Posterior cingulate gyrus (tissue), 11 donors: ENCODE data around the gene TKTL1.

Experiments
- DNase-seq, 10 donors: peaks; one replicate each; pipeline versions ENCODE4 v3.0.0 to v3.0.0-alpha.2; 2020 to 2021; ENCODE audit warnings: mixed read lengths in 3 of 10
- intact Hi-C: fragments of 100-400 bp; cut with DNase I; formaldehyde crosslinking; loops from one replicate; pipeline ENCODE4 v1.15.1; 2023

The TKTL1 gene

DNA sequence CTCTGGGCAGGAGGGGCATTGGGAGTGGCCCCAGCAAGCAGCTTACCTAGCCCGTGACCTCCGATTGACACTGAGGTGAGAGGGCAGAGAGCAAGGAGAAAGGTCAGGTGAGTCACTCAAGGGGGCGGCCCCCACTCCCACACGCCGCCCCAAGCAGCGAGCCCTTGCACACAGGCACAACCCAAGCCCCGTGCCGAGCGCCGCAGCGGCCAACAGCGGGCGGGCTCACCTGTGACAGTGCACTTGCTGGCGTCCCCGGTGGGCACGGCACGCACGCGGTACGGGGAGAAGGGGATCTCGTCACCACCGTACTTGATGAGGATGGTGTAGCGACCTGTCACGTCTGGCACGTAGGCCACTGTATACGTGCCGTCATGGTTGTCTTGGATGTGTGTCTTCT is 61.6 kb downstream of the TKTL1 start:
- intact Hi-C loops, result no loop called here
- DNase-seq, result no peak

DNA sequence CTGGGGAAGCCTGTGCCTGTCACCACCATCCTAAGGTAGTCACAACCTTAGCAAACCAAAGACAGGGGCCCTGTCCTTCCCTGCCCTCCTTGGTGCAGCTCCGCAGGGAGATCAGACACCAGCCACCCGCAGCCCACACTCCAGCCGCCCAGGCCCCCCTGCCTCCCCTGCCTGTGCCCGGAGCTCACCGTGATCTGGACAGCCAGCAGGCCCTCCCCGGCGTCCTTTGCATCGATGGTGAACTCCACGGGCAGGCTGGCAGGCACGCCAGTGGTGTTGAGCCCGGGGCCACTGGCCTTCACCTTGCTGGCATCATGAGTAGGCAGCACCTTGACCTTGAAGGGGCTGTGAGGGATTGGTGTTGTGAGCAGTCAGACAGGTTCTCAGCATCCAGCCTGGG is 62.4 kb downstream of the TKTL1 start:
- intact Hi-C loops, result no loop called here
- DNase-seq, result no peak

DNA sequence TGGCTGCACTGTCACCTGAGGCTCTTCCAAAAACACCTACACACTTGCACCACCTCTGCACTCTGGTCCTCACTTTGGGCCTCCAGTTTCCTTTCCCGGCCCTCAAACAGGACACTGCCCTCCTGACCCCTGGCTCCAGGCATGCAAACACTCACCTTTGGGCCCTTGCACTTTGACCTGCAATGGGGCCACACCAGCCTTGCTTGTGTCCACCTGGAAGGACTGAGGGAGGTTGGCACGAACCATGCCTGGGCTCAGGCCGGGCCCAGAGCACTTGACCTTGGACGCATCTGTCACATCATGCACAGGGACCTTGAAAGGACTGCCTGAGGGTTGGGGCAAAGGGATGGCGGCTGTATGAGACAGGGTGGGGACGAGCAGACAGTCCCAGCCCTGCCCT is 63.2 kb downstream of the TKTL1 start:
- intact Hi-C loops, result no loop called here
- DNase-seq, result no peak

DNA sequence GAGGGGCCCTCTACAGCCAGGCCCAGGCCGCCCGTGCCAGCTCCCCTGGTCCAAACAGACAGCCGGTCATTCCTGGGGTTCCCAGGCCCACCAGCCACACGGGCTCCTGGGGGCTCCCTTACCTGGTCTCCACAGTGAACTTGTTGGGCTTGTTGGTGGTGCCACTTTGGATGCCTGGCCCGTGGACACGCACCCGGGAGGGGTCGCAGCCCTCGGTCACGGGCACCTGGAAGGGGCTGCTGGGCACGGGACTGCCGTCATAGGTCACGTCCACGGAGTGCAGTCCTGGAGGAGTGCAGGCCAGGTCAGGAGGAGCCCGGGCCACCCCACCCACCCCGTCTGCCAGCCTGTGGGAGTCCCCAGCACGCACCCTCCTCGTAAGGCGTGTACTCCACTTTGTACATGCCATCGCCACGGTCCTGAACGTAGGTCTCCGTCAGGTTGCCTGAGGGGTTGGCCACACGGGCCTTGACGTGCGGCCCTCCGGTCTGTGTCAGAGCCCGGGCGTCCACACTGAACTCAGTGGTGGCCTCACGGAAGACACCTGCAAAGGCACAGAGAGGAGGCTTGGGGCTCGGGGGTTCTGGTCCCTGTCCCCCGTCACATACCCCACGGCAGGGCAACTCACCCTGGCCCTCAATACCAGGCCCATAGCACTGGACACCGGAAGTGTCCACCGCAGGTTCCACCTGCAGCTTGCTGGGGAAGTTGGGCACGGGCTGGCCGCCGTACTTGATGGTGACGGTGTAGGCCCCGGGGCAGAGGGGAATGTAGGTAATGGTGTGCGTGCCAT is 64.0 kb downstream of the TKTL1 start:
- intact Hi-C loops, result no loop called here
- DNase-seq, result no peak

DNA sequence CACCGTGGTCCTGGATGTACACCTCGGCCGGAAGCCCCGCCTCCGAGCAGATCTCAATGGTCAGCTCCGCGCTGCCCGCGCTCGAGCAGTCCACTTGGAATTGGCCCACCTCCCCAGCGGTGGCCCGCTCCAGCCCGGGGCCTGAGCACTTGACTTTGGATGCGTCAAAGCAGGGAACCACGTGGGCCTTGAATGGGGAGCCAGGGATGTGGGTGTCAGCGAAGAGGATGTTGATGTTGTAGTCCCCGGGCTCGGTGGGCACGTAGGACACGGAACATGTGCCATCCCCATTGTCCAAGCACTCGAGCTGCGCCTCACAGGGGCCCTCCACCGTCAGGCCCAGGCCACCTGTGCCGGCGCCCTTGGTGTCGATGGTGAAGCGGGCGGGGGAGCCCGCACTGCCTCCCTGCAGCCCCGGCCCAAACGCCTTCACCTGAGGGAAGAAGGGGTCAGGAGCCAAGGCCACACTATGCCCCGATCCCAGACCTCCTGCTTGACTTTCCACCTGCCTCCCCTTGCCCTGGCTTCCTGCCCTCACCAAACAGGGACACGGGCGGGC is 64.6 kb downstream of the TKTL1 start:
- DNase-seq, result no peak
- intact Hi-C loops, result no loop called here

DNA sequence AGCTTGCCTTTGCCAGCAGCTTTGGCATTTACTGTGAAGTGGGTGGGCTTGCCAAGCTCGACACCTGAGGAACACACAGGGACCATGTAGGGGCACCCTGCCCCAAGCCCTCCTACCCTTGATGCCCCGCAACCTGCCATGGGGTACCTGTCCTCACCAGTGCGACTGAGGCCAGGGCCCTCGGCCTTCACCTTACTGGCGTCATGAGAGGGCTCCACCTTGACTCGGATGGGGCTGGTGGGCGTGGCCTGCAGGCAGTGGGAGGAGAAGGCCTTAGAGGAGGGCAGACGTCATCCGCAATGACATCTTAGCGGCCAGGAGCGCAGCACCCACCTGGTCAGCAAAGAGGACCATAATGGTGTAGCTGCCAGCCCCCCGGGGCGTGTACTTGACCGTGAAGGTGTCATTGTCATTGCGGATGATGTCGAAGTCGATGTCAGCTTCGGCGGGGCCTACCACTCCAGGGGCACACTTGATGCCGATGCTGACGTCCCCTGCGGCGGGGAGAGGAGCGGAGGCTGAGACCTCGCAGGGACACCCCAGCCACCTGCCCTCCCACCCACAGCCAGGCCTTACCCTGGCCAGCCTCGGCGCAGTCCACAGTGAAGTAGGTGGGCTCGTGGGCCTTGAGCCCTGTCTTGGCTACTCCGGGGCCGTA is 66.6 kb downstream of the TKTL1 start:
- DNase-seq, result no peak
- intact Hi-C loops, result no loop called here

DNA sequence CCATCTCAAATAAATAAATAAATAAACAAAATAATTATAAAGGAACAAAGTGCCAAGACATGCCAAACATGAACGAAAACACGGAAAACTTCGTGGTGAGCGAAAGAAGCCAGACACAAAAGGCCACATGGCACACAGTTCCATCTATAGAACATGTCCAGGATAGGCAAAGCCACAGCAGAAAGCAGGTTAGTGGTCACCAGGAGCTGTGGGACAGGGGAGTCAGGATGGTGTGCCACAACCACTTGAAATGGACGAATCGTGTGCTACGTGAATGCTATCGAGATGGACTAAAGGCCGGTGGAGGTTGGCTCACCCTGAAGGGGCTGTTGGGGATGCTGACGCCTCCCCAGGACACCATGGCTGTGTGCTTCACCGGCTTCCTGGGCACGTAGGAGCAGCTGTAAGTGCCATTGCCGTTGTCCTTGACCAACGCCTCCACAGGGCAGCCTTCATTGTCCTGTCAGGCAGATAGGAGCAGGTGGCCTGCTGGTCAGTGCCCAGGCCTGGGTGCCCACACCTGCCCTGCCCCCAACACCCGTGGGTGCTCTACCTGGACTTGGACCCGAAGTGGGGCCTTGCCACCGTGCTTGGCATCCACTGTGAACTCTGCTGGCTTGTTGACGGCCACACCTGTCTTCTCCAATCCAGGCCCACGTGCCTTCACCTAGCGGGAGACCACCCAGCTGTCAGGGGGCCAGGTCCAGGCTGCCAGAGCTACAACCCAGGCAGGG is 68.3 kb downstream of the TKTL1 start:
- intact Hi-C loops, result no loop called here

DNA sequence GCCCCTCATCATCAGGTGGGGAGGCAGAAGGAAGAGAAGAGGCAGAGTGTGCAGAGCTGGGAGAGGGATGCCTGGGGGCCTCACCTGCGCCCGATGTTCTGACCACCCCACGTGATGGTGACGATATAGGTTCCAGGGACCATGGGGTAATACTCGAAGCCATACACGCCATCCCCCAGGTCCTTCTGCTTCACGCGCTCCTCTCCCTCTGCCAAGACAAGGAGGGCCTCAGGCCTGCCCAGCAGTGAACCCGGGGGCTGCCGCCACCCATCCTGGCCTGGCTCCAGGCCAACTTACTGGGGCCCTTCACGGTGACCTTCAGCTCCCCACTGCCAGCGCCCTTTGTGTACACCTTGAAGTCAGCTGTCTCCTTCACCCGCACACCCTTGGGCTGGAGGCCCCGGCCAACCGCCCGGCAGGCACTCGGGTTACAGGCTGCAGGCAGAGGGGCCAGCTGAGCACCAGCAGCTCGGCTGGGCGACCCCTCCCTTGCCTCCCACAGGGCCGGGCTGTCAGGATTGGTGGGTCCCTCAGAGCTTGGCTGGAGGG is 69.5 kb downstream of the TKTL1 start:
- DNase-seq, result no peak
- intact Hi-C loops, result no loop called here

More for the DNA sequence above, 68.3 kb downstream of the TKTL1 start:
- no peak for DNase-seq

DNA sequence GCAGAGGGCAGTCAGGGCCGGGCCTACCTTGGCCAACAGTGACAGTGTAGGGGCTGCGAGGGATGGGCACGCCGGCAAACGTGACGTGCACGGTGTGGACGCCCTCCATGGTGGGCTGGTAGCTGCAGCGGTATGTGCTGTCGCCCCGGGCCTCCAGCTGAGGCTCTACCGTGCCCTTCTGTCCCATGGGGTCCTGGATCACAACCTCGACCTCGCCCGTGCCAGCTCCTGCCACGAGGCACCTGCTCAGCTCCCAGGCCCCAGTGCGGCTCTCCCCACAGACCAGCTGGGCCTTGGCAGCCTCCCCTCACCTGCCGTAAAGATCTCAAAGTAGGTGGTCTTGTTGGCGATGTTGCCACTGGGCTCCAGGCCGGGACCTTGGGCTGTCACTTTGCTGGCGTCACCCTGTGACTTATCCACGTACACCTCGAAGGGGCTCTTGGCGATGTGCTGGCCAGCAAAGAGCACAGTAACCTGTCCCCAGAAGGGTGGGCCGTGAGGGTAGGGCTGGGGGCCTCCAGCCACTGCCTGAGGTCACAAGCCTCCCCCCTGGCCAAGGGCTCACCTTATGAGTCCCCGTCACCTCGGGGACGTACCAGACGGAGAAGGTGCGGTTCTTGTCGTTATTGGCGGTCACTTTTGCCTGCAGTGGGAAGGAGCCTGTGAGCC is 70.5 kb downstream of the TKTL1 start:
- DNase-seq, result no peak
- intact Hi-C loops, result no loop called here

DNA sequence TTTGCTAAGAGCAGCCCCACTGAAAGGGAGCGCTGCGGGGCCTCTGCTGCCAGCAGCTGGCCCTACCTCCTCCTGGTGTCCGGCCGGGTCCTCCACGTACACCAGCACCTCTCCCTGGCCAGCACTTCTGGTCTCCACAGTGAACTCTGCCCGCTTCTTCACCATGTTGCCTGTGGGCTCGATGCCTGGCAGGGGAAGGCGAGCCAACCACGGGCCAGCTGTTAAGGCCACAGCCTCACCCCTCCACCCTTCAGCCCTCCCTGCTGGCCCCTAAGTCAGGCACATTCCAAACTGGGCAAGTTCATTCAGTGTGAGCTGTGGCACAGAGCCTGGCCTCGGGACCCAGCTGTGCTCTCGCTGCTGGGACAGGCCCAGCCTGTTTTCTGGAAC is 71.1 kb downstream of the TKTL1 start:
- intact Hi-C loops, result no loop called here
- peak in 5 of 10 donors; percentile 10 to 85 (median 37) for DNase-seq

DNA sequence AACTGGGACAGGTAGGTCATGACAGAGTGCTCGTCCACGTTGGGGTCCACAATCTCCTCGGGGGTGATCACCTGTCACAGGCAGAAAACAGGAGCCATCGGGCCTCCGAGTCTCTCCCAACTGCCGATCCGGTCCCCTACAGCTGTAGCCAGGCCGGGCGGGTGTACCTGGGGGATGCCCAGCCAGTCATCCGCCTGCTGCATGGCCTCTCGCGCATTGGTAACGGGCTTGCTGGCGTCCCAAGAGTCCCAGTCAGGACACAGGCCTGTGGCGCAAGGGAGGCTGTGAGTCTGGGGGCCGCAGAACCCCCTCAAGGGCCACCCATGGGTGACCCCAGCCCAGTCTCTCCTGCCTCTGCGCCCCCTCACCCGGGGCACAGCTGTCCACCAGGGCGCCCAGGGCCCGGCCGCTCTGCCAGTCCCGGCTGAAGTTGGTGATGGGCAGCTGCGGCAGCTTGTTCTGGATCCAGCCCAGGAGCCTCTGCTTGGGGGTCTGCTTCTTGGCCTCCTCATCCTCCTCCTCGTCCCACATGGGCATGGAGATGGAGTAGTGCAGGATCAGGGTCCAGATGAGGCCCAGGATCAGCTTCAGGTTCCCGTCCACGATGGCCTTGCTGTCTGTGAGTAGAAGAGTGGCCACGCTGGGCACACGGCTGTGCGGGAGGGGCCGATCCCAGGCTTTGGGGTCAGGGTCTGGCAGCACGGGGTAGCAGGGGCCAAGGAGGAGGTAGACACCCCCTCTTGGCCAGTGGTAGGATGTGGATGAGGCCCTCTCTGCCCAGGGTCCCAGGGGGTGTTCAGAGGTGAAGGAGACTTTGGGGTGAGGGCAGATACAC is 72.1 kb downstream of the TKTL1 start:
- intact Hi-C loops, result no loop called here
- no peak for DNase-seq

DNA sequence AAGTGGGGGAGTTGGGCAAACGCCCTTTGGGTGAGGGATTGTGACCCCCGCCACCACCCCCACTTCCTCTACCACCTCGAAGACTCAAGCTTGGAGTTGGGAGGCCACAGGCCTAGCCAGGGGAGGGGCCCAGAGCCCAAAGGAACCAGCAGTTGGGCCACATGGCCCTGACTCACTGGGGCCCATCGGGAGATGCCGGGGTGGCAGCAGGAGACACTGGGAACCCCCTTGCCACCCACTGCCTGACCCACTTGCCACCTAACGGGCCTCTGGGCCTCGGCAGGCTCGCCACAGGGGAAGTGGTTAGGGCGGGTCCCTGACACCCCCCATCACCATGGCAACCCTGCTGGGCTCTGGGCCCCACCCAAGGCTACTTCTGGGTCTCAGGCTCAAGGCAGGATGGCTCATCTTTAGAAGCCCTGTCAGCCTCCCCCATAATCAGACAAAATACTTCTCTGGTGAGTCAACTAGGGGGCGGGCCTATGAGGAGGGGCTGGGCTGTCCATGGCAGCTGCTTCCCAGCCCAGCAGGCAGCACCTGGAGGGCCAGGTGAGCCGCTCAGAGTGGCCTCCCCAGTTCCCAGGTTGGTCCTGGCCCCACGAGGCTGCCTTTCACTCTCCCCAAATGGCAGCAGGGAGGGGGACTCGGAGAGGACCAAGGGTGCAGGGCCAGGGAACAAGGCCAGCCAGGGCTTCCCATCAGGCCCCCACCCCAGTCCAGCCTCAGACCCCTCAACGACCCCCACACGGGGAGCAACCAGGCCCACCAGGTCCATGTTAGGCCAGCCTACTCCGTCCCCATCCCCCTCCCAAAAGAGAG is 73.2 kb downstream of the TKTL1 start:
- intact Hi-C loops, result no loop called here
- DNase-seq, result no peak

DNA sequence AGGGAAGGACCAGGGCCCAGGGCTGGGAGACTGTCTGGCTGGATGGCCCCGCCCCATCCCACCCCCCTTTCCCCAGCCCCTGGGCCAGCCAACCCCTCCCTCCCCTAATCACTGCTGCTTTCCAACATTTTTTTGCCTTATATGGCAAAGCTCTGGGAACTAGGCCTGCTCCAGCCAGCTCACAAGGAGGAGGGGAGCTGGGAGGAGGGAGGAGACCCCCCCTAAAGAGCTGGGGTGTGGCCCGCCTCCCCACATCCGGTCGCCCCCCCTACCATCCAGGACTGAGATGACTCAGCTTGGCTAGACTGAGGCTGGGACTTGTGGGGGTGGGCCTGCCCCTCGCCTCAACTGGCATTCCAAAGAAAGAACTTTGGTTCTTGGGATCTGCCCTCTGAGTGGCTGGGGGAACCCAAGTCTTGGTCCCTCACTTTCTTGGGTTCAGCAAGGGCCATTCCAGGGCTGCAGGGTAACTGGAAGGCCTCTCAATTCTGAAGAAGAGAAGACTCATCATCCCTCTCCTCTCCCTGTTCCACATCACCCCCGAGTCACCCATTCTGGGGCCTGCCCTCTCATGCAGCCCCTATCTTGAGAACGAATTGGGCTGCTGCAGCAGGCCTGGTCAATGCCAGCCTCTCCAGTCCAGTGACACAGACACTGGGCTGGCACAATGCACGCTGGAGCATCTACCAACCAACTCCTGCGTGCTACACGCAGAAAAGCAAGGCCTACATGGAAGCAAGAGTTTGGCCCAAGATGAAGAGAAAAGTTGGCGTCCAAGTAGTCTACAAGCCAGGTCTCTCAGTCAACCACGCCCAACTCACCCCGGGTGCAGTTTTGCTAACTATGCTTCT is 74.1 kb downstream of the TKTL1 start:
- intact Hi-C loops, result no loop called here
- peak in 5 of 10 donors; percentile 14 to 88 (median 38) for DNase-seq

DNA sequence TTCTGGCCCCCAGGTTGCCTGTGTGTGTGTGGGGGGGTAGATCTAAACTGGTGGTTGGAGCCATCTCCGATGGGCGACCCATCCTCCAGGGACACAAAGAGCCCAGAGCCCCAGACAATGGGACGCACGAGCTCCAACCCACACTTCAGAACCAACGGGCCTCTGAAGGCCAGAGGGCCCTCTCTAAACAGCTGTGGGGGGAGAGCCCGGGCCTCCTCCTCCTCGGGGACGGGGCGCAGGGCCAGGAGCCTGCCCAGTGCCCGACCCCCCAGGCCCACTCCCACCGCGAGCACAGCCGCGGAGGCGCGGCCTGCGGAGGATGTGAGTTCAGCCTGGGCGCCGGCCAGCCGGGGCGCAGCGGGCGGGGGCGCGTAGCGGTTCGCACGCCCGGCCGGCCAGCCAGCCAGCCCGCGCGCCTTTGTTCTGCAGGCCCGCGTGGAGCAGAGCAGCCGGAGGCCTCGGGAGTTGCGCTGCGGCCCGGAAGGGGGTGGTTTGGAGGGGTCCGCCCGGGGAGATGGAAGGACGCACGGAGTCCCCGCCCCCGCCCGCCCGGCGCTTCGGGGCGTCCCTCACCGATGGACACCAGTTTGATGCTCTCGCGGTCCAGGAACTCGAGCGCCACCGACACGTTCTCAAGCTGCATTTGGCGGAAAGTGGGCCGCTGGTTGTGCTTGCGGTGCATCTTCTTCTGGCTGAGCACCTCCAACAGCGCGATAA is 74.9 kb downstream of the TKTL1 start:
- intact Hi-C loops, result no loop called here
- peak in 2 of 10 donors; percentile 41 to 84 for DNase-seq

DNA sequence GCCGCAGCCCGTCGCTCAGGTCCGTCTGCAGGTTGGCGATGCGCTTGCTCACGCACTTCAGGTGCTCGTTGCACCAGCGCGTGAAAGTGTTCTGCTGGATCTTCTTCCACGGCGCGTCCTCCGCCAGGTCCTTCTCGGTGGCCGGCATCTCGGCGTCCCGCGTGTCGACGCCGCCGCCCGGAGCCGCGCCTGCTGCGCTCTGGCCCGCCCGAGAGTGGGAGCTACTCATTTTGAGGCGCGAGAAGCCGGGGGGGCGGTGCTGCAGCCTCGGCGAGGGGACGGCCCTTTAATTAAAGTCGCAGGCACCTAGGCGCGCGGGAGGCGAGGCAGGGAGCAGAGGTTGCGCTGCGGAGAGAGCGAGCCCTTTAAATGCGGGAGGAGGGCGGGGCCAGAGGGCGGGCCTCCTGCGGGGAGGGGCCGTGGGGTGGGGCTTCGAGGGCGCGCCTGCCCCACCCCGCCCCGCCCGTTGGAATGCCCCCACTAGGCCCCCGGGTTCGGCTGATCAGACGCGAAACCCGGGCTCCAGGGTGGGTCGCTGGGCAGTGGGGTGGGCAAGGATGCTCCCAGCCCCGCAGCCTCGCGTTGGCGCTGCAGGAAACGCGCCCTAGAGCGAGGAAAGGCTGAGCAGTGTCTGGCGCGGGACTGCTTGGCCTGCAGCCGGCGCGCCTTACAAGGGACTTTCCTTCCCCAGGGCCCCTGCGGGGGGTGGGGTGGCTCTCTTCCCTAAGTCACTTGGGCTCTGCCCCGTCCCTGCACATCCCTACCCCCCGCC is 75.6 kb downstream of the TKTL1 start:
- peak; percentile 81 to 99 (median 91) for DNase-seq
- intact Hi-C loops, result no loop called here

DNA sequence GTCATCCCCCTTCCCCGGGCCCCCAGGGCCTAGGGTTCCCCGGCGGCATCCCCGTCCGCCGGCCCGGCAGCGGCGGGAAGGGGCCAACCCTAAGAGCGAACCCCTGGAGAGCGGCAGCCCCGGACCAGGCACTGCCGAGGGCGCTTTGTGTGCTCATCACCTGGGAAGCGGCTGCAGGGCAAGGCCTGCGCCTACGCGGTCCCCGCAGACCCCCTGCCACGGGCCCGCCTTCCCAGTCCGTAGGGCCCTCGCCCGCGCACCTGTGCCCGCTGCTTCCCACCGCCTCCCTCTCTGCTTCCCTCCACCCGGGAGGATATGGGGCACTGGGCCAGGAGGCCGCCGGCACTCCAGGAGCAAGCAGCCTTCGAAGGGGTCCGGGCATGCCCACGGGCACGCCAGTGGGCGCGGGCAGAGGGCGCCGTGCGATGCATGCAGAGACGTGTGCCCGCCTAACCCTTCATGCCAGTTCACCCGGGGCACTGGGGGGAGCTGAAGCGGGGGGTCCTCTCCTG is 76.2 kb downstream of the TKTL1 start:
- DNase-seq, result peak in 1 of 10 donors; percentile 87
- intact Hi-C loops, result no loop called here
